ENCODE measurements around the gene RBM38.

RBM38 gene

GRCh38 chr20:57374931-57375651 is 16.1 kb upstream of the RBM38 start:
- DNase-seq (ENCODE audit: low read depth in 2 of 2), result no peak

- DNase-seq (ENCODE audit: low read depth in 2 of 2), result no peak
Observed at GRCh38 chr20:57375652-57376230, 15.5 kb upstream of the RBM38 start.

GRCh38 chr20:57377350-57377749 is 13.8 kb upstream of the RBM38 start:
- no peak for DNase-seq (ENCODE audit: low read depth in 2 of 2)

DNA sequence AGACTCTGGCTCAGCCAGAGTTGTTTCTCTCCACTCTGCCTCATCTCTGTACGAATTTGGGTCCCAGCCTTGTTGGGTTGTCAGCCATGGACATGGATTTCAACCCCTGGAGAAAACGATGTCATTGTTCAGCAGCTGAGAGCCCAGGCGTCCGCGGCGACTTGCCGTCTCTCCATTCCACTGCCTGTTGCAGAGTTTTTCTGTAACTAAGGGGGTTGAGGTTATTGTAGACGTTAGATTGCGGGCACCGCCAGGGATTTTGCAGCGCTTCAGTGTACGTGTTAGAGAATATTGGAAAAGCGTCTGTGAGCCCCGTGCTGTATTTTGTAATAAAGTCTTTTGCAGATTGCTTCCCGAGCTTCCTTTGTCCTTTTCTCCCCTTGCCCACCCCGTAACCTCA is 13.1 kb upstream of the RBM38 start:
- no peak for DNase-seq (ENCODE audit: low read depth in 2 of 2)

DNA sequence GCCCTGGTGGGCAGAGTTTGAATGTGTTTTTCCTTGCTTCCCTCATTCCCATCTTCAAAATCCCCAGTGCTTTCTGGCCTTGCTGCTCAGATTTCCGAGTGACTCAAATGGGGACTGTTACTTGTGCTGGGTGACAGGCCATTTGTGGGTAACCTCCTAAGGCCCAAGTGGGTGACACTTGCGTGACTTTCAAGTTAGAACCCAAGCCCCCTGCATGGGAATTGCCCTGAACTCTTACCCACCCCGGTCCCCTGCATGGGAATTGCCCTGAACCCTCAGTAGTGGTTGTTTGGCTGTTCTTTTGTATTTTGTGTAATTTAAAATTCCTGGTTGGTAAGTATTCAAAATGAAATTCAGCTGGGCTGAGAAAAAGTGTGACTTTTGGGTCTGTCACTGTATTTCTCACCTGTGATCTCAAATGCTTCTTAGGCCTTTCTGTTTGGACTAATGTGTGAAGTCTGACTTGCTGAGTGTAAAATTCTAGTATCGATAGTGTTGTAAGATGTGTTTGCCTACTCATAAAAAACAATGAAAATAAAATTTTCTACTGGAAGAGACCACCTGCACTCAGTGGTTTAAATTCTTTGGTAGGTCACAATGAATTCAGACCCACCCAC is 12.4 kb upstream of the RBM38 start:
- DNase-seq (ENCODE audit: low read depth in 2 of 2), result no peak

DNA sequence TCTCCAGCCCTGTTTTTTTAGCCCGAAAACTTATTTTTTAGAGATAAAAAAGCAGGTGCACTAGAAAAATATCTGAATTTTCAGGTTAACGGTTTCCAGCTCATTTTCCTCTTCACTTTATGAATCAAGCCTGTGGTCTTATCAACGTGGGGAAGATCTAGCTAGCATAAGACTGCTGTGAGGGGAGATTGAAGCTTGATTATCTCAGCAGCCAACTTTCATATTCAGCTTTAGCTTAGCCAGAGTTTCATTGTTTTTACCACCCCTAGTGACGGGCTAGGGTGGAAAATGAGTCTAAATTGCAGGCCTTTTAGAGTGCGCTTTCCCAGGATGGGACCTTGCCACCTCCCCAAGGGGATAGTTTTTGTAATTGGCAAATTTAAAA is 11.9 kb upstream of the RBM38 start:
- no peak for DNase-seq (ENCODE audit: low read depth in 2 of 2)

GRCh38 chr20:57380081-57380750 is 11.0 kb upstream of the RBM38 start:
- DNase-seq (ENCODE audit: low read depth in 2 of 2), result no peak

GRCh38 chr20:57381596-57382503 is 9.3 kb upstream of the RBM38 start:
- peak; percentile 57 to 82 for DNase-seq (ENCODE audit: low read depth in 2 of 2)

DNA sequence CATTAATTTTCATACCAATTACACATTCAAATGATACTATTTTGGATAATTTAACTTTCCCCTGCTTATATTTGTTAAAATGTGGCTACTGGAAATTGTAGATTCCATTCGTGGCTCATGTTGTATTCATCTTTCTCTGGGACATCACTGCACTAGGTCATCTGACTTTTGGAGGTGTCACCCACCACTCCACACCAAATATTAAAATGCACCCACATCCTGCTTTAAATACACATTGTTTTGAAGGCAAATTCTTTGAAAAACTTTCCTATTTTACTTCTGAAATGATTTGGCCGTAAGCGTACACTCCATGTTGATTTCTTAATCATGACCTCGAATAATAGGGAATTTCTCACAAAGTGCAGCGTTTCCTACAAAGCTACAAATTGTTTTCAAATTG is 8.7 kb upstream of the RBM38 start:
- DNase-seq (ENCODE audit: low read depth in 2 of 2), result no peak

DNA sequence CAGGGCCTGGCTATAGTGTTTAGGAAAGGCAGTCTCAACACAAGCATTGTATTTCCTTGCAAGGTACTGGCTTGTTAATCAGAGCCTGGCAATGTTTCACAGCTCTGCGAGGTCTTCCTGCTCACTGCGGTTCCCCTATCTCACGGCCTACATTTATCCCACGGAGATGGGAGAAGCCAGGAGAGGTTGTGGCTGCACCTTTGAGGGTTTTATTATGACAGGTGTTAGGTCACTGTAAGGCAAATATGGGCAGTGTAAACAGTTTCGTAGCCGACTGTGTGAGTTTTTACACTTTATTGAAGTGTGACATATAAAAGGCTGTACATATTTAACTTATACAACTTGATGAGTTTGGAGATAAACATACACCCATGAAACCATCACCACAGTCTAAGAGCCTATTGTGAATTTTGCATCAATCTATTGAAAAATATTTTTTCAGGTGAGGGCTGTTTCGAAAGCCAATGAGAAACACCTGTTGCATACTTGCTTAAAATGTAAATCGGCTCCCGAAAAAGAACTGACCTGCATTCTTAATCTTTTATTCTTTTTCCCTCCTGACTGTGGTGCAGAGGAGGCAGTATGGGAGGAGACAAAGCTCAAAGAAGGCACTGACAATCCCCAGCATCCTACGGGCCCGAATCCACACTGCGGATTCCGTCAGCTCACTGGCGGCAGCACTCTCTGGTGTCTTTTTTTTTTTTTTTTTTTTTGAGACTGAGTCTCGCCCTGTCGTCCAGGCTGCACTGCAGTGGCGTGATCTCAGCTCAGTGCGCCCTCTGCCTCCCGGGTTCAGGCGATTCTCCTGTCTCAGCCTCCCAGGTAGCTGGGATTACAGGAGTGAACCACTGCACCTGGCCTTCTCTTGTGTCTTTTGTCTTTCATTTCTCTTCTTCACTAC is 7.5 kb upstream of the RBM38 start:
- DNase-seq (ENCODE audit: low read depth in 2 of 2), result no peak

DNA sequence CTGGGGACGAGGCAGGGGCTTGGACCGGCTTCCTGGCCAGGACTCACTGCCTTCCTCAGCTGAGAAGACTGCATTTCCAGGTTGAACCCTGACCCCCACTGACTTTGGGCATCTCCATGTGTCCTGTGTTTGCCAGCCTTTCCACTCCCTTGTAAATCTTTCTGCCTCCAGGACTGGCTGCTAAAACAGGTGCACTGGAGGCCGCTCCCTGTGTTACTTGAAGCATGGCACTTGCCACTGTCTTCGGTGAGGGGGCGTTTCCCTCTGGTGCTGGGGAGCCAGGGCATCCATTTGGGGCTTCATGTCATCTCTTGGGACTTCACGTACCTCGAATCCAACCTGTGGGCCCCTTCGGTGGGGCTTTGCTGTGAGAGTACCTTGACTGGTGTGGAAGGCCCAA is 6.7 kb upstream of the RBM38 start:
- DNase-seq (ENCODE audit: low read depth in 2 of 2), result no peak

DNA sequence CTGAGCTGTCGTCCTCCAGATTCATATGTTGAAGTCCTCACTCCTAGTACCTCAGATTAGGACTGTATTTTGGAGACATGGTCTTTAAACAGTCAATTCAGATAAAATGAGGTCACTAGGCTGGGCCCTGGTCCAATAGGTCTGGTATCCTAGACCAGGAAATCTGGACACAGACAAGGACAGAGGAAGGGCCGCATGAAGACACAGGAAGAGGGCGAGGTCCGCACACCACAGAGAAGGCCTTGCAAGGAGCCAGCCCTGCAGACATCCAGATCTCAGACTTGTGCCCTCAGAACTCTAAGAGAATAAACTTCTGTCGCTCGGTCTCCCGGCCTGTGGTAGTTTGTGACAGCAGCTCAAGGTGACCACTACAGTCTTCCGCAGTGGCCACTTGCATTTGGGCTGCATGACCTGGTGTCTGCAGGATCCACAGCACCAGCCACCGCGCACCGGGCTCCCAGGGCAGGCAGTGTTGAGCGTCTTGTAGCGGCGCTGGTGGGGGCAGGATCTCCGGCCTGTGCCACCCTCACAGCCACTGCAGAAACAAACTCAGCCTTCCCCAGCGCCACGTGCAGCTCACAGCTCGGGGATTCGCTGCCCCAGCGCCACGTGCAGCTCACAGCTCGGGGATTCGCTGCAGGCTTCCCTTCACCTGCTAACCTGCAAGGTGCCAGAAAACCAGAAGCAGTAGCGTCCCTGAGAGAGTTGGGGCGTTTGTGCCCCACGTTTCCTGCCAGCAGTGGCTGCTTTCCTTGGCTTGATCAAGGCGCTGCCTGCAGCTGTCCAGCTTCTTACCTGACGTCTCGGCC is 6.0 kb upstream of the RBM38 start:
- DNase-seq (ENCODE audit: low read depth in 2 of 2), result no peak

- no peak for DNase-seq (ENCODE audit: low read depth in 2 of 2)
Observed at GRCh38 chr20:57385940-57386339, 5.3 kb upstream of the RBM38 start.

DNA sequence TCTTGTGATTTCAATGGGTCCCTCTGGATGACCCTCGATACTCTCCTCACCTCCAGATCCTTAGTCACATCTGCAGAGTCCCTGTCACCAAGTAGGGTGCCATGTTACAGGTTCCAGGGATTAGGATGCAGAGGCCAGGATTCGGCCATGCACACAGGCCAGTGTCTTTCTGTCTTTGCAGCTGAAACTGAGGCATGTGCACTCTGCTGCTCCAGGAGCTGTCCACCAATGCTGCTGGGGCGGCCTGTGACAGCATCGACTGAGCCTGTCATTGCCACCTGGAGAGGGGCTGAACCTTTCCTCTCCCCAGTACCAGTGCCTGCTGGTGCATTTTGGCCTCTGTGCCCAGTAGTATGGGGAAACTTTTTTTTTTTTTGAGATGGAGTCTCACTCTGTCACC is 4.4 kb upstream of the RBM38 start:
- DNase-seq (ENCODE audit: low read depth in 2 of 2), result no peak

DNA sequence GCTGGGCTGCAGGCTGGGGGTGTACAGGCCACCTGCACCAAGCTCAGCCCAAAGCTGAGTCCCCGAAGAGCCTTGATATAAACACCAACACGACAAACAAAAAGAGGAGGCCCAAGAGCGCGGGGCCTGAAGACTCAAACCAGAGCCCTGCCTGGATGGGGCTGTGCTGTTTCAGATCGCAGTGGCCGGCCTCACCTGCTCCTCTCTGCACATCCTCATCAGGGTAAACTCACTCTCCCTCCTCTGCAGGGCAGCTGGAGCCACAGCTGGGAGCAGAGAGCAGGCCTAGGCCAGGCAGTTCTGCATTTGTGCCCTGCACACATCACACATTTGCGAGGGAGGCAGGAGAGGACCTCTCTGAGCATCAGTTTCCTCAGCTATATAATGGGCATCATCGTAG is 3.7 kb upstream of the RBM38 start:
- DNase-seq (ENCODE audit: low read depth in 2 of 2), result no peak

DNA sequence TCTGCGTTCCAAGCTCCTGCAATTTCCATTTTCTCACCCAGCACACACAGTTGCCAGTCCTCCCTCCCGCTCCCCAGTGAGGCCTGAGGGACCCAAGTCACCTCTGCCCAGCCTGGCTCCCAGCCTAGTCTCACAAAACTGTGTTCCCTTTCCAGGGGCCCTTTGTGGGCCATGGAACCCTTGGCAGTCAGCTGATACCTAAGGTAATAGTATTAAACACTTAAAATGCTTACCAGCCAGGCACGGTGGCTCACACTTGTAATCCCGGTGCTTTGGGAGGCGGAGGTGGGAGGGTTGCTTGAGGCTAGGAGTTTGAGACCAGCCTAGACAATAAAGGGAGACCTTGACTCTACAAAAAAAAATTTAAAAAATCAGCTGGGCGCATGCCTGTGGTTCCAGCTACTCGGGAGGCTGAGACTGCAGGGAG is 3.2 kb upstream of the RBM38 start:
- DNase-seq (ENCODE audit: low read depth in 2 of 2), result no peak

- DNase-seq (ENCODE audit: low read depth in 2 of 2), result peak in 1 of 2 experiments; percentile 50
Observed at GRCh38 chr20:57388953-57389694, 2.1 kb upstream of the RBM38 start.

GRCh38 chr20:57389695-57390603 is 1.2 kb upstream of the RBM38 start:
- peak; percentile 44 to 65 for DNase-seq (ENCODE audit: low read depth in 2 of 2)

Data from stimulated activated CD4-positive, alpha-beta T cell treated with anti-CD3 and anti-CD28 coated beads, Interleukin-12 subunit alpha, Interleukin-12 subunit beta, amount 100 ng/mL, for 24 hours (primary cell).